GM19467 (cell line): ENCODE measurements around the gene NUBPL.
"Not testable (repeated sequence)": the region's sequence is repeated elsewhere in the genome, so short reads cannot be mapped to it uniquely, and the experiment has no call there.

ENCODE experiments used
- ATAC-seq: cut with Tn5 transposase; IDR thresholded peaks from one replicate; pipeline ENCODE4 v1.9.1; 2021; ENCODE audit warnings: mild to moderate bottlenecking, moderate library complexity; ENCODE audit not compliant: unreplicated experiment

The NUBPL gene

GRCh38 chr14:31718985-31719384 lies 157.8 kb downstream of the NUBPL start:
- no peak for ATAC-seq

GRCh38 chr14:31726337-31726736 lies 165.1 kb downstream of the NUBPL start:
- no peak for ATAC-seq

GRCh38 chr14:31727797-31728196 lies 166.6 kb downstream of the NUBPL start:
- no peak for ATAC-seq

- no peak for ATAC-seq
Measured at GRCh38 chr14:31740688-31741087, 179.5 kb downstream of the NUBPL start.

GRCh38 chr14:31745741-31746140 lies 184.5 kb downstream of the NUBPL start:
- ATAC-seq, result no peak

GRCh38 chr14:31746326-31746725 lies 185.1 kb downstream of the NUBPL start:
- no peak for ATAC-seq

GRCh38 chr14:31749275-31749674 lies 188.1 kb downstream of the NUBPL start:
- ATAC-seq, result no peak

- not testable (repeated sequence) for ATAC-seq
Measured at GRCh38 chr14:31751047-31751446, 189.8 kb downstream of the NUBPL start.

- ATAC-seq, result no peak
Measured at GRCh38 chr14:31752867-31753661, 191.9 kb downstream of the NUBPL start.

- no peak for ATAC-seq
Measured at GRCh38 chr14:31758941-31759340, 197.7 kb downstream of the NUBPL start.

- ATAC-seq, result no peak
Measured at GRCh38 chr14:31760277-31760676, 199.1 kb downstream of the NUBPL start.

- no peak for ATAC-seq
Measured at GRCh38 chr14:31761325-31761724, 200.1 kb downstream of the NUBPL start.

- no peak for ATAC-seq
Measured at GRCh38 chr14:31763041-31763440, 201.8 kb downstream of the NUBPL start.

GRCh38 chr14:31766315-31766892 lies 205.2 kb downstream of the NUBPL start:
- no peak for ATAC-seq

- ATAC-seq, result no peak
Measured at GRCh38 chr14:31768355-31768754, 207.2 kb downstream of the NUBPL start.

GRCh38 chr14:31770271-31770670 lies 209.1 kb downstream of the NUBPL start:
- ATAC-seq, result no peak

GRCh38 chr14:31774567-31774966 lies 213.4 kb downstream of the NUBPL start:
- ATAC-seq, result no peak

GRCh38 chr14:31777312-31777711 lies 216.1 kb downstream of the NUBPL start:
- no peak for ATAC-seq

GRCh38 chr14:31781578-31781977 lies 220.4 kb downstream of the NUBPL start:
- ATAC-seq, result no peak

- ATAC-seq, result no peak
Measured at GRCh38 chr14:31785574-31785973, 224.4 kb downstream of the NUBPL start.

GRCh38 chr14:31787377-31787776 lies 226.2 kb downstream of the NUBPL start:
- no peak for ATAC-seq

- no peak for ATAC-seq
Measured at GRCh38 chr14:31788340-31788739, 227.1 kb downstream of the NUBPL start.

- no peak for ATAC-seq
Measured at GRCh38 chr14:31792726-31793125, 231.5 kb downstream of the NUBPL start.
